Stimulated activated CD8-positive, alpha-beta memory T cell treated with anti-CD3 and anti-CD28 coated beads, Interleukin-15, amount 100 ng/mL, for 24 hours (primary cell): Measurements from ENCODE around the gene PRLH.
"Not testable (repeated sequence)": the region's sequence is repeated elsewhere in the genome, so short reads cannot be mapped to it uniquely, and the experiment has no call there.

Experiments
- DNase-seq: peaks from one replicate; pipeline ENCODE4 v3.0.0-alpha.2; 2020; ENCODE audit warnings: low read depth

Gene PRLH

DNA sequence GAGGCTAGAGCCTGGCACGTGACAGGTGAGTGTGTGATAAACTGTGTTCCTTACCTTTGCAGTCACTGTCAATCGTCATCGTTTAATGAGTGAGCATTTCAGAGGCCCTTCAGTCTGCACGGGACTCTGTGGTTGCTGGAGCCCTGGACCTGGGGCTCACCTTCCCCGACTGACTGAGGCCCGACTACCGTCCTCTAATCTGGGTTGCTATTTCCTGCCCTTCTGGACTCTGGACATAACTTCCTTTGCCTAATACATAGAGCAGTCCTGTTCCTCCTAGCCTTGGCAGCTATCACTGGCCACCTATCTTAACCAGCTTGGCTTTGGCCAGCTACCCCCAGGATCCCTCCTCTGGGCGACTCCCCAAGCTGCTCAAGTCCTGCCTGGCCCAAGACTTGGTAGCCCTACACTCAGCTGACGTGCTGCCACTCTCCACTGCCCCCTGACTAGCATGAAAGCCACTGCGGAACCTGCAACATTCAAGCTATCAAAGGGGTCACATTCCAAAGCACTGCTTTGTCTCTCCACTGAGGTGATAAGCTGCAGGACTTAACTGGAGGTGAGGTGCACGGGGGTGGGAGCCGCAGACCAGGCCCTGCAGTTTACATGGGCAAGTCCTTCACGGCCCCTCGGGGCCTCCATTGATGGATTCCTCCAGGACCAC lies 35.2 kb downstream of the PRLH start:
- DNase-seq, result no peak

DNA sequence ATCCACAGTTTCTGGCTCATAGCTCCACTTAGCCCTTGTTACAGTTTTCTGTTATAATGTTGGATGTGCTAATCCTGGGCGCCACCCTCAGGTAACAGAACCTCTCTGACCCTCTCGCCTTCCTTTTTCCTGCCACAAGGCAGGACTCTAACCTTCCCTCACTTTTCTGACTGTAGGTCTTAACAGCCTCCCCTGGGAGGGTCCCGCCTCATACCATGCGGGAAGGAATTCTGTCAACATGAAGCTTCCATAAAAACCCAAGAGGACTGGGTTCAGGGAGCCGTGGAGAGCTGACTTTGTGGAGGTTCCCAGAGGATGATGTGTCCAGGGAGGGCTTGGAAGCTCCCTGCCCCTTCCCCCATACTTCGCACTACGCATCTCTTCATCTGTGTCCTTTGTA lies 36.0 kb downstream of the PRLH start:
- DNase-seq, result no peak

DNA sequence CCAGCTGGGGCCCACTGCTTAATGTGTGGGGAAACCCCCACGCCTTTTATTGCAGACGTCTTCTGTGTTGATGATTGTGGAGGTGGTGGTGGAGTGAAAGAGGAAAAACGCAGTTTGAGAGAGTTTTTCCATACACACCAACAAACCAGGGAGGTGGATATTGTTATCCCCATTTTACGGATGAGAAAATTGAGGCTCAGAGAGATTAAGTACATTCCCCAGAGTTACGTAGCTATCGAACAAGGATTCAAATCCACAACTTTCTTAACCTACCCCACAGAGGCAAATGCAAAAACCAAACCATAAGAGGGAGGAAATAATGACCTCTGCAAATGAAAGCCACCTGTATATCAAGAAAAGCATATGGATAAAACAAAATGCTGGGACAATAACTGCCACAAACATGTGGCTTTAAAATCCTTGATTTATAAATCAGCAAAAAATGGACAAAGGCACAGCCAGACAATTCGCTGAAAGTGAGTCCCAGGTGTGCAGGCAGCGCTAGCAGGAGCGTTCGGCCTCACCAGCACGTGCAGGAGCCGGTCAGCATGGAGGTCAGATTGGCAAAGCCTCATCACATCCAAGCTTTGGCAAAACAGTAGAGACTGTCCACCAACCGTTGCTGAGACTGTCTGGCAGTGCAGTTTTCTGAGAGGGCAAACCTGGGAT lies 36.8 kb downstream of the PRLH start:
- DNase-seq, result no peak

DNA sequence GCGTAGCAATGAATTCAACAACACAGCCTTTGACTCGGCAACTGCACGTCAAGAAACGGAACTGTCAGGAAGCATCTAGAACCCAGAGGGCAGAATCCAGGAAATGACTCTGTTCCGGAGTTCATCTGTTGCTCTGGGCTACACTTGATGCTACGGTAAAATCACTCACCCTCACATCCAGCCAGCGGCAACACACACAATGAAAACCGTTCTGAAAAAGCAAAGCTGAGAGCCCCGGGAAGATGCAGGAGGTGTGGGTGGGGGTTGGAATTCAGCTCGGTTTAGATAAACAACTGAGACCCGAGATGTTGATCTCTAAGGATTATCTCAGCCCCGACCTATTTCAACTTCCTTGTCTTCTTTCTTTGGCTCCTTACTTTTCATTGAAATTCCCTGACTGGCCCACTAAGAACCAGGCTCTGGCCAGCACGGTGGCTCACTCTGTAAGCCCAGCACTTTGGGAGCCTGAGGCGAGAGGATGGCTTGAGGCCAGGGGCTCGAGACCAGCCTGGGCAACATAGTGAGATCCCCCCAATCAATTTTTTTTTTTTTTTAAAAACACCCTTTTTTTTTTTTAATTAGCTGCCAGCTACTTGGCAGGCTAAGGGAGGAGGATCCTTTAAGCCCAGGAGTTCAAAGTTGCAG lies 37.5 kb downstream of the PRLH start:
- DNase-seq, result no peak

DNA sequence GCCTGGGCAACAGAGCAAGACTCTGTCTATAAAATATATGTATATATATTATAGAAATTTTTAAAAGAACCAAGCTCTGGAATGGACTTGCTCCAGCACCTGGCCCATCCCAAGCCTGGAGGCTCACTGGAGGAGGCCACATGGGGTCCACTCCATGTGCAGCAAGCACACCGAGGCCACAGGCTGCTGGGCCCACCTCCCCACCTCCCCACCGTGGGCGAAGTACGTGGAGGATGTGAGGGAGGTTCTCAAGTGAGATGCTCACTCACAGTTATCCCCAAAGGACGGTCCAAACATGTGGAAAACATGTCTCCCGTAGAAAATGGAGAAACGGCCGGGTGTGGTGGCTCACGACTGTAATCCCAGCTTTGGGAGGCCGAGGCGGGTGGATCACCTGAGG lies 38.0 kb downstream of the PRLH start:
- DNase-seq, result no peak

DNA sequence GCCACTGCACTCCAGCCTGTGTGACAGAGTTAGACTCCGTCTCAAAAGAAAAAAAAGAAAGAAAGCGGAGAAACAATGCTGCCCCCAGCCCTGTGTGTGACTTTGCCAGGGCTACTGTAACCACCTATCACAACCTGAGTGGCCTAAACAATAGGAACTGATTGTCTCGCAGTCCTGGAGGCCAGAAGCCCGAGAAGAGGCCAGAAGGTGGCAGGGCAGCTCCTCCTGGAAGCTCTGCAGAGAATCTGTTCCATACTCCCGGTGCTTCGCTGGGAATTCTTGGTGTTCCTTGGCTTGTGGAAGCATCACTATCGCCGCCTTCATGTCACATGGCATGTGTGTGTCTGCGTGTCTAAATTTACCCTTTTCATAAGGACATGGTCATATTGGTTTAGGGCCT lies 38.6 kb downstream of the PRLH start:
- DNase-seq, result no peak

DNA sequence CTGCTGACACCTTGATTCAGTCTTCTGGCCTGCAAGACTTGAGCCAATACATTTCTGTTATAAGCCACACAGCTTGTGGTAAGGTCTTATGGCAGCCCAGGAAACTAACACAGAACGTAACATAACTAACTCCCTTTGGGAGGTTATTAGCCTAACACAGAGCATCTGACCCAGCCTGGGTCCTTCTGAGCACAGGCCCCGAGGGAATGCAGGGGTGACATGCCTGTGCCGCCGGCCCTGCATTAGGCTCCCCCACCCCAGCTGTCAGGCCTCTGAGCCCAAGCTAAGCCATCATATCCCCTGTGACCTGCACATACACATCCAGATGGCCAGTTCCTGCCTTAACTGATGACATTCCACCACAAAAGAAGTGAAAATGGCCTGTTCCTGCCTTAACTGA lies 40.1 kb downstream of the PRLH start:
- DNase-seq, result not testable (repeated sequence)

DNA sequence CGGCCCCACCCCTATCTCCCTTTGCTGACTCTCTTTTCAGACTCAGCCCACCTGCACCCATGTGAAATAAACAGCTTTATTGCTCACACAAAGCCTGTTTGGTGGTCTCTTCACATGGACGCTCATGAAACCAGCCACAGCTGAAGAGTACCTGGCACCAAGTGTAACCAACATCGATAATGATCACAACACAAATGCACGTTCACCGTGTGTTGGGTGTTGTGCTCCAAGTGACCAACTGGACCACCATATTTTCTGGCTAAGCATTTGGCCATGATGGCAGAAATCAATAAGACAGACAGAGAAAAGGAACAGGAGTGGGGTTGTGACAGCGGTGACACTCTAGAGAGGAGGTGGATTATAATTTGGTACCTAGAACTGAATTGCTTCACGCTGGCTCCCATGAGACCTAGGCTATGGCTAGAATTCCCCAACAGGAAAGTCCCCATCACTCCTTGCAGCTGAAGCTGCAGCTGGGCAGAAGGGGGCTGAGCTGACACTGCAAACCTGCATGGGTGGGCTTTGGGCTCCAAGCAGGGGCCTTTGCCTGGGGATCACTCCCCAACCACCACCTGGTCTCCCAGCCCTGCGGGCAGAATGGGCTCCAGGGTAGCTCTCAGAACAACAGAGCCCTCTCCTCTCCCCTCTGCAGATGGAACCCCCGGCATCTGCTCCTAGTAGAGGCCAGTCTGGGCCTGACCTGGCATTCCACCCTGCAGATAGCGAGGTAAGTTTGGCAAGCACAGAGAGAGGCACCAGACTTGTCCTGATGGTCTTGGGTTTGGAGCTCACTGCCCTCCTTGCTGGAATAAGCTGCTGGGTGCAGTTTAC lies 46.4 kb downstream of the PRLH start:
- DNase-seq, result no peak

DNA sequence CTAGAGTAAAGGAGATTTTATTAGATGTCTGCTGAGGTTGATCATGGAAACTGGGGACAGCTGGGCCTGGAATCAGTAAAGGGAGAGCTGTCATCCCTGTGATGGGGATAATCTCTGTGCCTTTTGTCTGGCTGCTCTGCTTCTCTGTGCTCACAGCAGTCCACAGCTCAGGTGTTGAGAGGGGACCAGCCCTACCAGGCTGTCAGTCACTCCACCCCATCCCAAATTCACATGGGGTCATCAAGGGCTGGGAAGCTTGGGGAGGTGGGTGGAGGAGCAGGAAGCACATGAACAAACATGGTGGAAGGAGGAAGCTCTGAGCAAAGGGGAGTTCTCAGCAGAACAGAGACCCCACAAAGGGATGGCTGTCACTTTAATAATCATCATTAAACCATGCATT lies 47.3 kb downstream of the PRLH start:
- no peak for DNase-seq

DNA sequence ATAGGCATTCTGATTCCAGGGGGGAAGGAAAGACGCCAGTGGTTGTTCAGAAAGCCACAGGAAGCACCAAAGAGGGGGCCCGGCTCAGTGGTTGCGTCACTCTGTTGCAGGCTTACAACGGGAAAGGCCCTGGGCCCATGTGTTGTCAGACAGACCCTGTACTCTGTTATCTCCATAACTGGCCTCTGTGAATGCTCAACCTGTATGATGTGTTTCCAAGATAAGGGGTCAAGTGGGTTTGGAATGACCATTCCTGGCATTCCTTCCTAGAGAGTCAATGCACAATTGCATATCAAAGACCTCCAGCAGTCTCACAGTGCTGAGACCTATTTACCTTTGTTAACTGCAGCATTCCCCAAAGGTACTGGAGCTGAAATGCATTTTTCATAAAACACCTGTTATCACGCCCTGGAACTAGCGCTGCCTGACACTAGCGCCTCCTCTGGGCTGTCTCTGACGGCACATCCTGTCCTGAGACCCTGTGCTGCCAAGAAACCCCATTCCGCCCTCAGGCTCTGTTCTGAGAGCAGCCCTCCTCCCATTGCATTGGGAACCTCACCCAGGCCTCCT lies 47.9 kb downstream of the PRLH start:
- DNase-seq, result no peak

DNA sequence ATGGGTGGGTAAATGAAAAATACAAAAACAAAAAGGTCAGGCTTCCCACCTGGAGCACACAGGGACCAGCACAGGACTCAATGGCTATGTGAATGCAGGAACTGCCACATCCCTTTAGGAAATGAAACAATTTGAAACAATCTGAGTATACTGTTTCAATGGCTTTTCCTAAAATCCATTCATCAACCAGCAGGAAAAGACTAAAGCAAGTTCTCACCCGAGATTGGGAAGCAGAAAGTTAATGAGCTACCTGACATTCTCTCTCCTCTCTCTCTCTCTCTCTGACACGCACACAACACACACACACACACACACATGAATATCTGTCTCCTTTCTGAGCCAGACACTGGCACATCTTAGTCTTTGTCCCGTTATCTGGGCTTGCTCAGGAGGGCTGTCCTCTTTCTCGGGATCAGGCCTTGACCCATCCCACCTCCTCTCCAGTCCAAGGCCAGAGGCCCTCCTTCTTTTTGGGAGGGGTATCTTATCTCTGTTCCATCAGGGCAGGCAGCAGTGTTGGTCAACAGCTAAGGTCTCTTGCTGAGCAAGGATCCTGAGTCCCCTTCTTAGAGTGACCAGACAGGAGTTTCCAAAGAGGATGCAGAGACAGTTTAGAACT lies 49.4 kb downstream of the PRLH start:
- DNase-seq, result no peak

DNA sequence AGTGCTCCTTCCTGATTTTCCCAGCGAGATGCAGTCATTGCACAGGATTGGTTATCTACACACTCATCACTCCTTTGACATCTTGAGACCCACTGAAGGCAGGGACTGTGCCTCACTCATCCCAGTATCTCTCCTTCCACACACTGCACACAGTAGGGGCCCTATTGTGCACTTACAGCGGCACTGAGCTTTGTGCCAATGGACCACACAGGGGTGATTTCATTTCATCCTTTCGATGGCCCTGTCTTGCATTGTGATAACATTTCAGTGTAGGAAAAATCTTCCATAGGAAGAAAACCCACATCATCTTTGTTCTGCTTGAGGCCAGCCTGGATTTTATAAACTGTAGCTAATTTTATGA lies 50.0 kb downstream of the PRLH start:
- DNase-seq, result no peak
